PFSK-1 (cell line): Measurements from ENCODE around the gene MLYCD.

Experiments
- FOXP2 ChIP-seq: optimal IDR thresholded peaks from 2 replicates; pipeline ENCODE3; 2011; ENCODE audit warnings: borderline replicate concordance, control low read depth, inconsistent platforms; ENCODE audit not compliant: insufficient read depth; ENCODE audit errors: extremely low read length, extremely low read depth
- POLR2AphosphoS5 ChIP-seq: IDR thresholded peaks from 2 replicates; pipeline ENCODE4 v1.6.1; 2012; ENCODE audit warnings: low read depth, mild to moderate bottlenecking, control low read depth, low read length, moderate library complexity
- SIN3A ChIP-seq: IDR thresholded peaks from 2 replicates; pipeline ENCODE4 v1.6.1; 2012; ENCODE audit warnings: mild to moderate bottlenecking, low read length, moderate library complexity, borderline replicate concordance; ENCODE audit not compliant: insufficient read depth
- TAF1 ChIP-seq: IDR thresholded peaks from 2 replicates; pipeline ENCODE4 v1.6.1; 2012; ENCODE audit warnings: low read length, control low read depth, borderline replicate concordance; ENCODE audit not compliant: insufficient read depth
- TF ChIP-seq, protein P1 (sequence below), 2 experiments: IDR thresholded peaks; 2 replicates each; pipeline versions ENCODE4 v1.6.1 to v1.8.0; 2011 to 2012; ENCODE audit warnings: low read depth in 2 of 2, low read length in 2 of 2, control low read depth in 1 of 2, inconsistent platforms in 1 of 2, mild to moderate bottlenecking in 1 of 2, moderate library complexity in 1 of 2; ENCODE audit not compliant: insufficient read depth in 1 of 2

DNA sequence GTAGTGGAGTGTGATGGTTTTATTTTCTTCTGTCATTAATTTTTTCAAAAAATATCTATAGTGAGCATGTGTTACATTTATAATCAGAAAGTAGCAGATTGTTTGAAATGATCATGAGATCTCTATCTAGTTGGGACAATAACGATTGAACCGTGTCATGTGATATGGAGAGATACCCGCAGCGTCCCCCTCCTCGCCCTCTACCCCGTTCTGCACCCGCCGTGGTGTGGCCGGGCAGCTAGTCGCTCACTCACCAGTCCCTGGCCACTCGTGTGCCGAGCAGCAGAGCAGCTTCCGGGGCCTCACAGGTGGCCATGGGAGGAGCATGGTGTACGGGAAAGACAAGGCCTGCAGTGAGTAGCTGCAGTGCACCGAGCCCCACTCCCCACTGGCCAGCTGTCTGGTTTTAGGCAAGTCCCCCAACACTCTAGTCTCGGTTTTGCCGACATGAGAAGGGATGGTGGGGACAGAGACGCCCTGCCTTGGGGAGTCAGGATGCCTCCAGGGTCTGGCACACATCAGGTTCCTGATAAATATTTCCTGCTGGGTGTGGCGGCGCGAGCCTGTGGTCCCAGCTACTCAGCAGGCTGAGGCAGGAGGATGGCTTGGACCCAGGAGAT lies 15.3 kb downstream of the MLYCD start:
- TF ChIP-seq POLR2AphosphoS5 = no peak
- TF ChIP-seq, protein P1, sequence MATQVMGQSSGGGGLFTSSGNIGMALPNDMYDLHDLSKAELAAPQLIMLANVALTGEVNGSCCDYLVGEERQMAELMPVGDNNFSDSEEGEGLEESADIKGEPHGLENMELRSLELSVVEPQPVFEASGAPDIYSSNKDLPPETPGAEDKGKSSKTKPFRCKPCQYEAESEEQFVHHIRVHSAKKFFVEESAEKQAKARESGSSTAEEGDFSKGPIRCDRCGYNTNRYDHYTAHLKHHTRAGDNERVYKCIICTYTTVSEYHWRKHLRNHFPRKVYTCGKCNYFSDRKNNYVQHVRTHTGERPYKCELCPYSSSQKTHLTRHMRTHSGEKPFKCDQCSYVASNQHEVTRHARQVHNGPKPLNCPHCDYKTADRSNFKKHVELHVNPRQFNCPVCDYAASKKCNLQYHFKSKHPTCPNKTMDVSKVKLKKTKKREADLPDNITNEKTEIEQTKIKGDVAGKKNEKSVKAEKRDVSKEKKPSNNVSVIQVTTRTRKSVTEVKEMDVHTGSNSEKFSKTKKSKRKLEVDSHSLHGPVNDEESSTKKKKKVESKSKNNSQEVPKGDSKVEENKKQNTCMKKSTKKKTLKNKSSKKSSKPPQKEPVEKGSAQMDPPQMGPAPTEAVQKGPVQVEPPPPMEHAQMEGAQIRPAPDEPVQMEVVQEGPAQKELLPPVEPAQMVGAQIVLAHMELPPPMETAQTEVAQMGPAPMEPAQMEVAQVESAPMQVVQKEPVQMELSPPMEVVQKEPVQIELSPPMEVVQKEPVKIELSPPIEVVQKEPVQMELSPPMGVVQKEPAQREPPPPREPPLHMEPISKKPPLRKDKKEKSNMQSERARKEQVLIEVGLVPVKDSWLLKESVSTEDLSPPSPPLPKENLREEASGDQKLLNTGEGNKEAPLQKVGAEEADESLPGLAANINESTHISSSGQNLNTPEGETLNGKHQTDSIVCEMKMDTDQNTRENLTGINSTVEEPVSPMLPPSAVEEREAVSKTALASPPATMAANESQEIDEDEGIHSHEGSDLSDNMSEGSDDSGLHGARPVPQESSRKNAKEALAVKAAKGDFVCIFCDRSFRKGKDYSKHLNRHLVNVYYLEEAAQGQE (IDR thresholded peaks at IDR 0.05; ENCODE audit: insufficient read depth in 1 of 2, low read depth in 2 of 2, low read length in 2 of 2) = no peak
- no peak for TF ChIP-seq SIN3A
- TF ChIP-seq TAF1 = no peak
- no peak for TF ChIP-seq FOXP2
